GM19468 (cell line): ENCODE data around the gene STN1.

ENCODE experiments used
- ATAC-seq: cut with Tn5 transposase; IDR thresholded peaks from one replicate; pipeline ENCODE4 v1.9.1; 2021; ENCODE audit warnings: mild to moderate bottlenecking, moderate library complexity, moderate number of reproducible peaks; ENCODE audit not compliant: unreplicated experiment; ENCODE audit errors: extremely low read depth

STN1 gene, protein sequence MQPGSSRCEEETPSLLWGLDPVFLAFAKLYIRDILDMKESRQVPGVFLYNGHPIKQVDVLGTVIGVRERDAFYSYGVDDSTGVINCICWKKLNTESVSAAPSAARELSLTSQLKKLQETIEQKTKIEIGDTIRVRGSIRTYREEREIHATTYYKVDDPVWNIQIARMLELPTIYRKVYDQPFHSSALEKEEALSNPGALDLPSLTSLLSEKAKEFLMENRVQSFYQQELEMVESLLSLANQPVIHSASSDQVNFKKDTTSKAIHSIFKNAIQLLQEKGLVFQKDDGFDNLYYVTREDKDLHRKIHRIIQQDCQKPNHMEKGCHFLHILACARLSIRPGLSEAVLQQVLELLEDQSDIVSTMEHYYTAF

DNA sequence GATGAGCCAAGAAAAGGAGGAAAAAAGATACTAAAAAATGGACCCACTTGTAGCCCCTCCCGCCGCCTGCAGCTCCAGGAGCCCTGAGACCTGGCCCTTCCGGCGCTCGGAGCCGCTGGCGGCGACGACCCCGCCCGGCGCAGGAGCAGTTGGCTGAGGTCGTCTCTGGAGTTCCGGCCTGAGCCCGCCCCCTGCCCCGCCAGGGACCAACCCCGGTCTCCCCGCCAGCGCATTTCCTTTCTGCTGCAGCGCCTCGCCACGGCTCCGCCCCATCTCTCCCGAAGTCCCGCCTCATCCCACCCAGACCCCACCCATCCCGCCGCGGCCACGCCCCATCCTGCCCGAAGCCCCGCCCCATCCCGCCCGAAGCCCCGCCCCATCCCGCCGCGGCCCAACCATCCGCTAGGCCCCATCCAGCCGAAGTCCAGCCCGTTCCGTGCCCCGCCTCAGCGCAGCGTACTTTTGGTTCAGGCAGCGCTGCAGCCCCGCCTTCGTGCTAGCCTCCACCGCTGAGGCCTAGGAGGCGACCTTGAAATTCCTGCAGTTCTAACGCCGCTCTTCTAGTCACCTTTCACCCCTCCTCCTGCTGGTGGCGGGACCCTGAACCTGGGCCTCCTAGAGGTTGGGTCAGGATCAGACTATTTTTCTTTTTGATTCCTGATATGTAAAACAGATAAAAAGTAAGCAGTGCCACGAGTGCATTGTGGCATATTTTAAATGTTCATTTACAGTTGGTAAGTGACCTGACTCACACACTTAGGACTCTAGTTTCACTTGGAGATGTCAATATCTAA, at the start of gene STN1:
Gene STN1 (minus strand): TSS at position 132 of the 794 bp plus-strand sequence. CDS start 590 bp downstream, outside the sequence.
- peak; percentile 74 for ATAC-seq

GRCh38 chr10:103967448-103968071, 49.6 kb upstream of the STN1 start:
- ATAC-seq = no peak

- peak; percentile 78 for ATAC-seq
Measured at GRCh38 chr10:103966671-103967447, 48.9 kb upstream of the STN1 start, which contains the start of gene SLK. Gene SLK, plus strand, starts transcription at chr10:103967140. Its CDS starts 606 bp downstream, at chr10:103967746.

- no peak for ATAC-seq
Measured at GRCh38 chr10:103960103-103960502, 42.1 kb upstream of the STN1 start.

DNA sequence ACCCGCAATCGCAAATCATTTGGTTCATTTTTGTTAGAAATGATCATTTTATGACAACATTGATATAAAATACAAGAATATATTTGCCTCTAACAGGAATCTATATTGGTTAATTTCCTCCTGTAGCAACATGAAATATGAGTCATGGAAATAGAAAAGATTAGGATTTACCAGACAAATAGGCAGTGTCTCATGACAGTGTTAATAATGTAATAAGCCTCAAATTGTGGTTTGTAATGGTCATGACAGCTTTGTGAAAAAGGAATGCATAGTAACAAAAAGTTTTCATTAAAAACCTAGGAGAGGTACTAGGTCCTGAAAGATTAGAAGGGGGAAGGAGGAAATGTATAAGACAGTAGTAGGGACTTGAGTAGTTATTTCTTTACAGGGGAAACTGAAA, 41.0 kb upstream of the STN1 start:
- no peak for ATAC-seq

GRCh38 chr10:103954543-103954942, 36.6 kb upstream of the STN1 start:
- ATAC-seq = no peak

- no peak for ATAC-seq
Measured at GRCh38 chr10:103951942-103952341, 34.0 kb upstream of the STN1 start.

DNA sequence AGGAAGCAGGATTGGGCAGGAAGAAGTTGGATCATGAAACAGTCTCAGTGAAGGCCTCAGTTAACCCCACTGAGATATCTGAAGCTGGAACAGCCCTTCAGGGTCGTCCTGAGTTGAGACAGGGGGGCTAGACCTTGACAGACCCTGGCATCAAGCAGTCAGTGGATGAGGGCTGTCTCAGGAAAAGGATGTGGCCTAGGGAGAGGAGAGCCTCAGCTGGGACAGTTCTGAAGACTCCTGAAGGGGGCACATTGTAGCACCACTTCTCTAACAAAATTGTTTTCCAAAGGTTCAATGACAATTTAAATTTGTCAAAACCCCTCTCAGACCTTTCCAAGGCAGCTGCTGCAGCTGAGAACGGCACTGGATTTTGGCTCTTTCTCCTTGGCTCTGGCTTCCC, 33.2 kb upstream of the STN1 start:
- no peak for ATAC-seq

DNA sequence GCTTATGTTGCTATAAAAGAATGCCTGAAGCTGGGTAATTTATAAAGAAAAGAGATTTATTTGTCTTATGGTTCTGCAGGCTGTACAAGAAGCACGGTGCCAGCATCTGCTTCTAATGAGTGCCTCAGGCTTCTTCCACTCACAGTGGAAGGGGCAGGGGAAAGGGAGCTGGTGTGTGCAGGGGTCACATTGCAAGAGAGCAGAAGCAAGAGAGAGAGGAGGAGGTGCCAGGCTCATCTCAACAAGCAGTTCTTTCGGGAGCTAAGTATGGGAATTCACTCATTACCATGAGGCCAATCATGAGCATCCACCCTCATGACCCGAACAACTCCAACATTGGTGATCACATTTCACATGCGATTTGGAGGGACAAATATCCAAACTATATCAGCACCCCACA, 31.7 kb upstream of the STN1 start:
- no peak for ATAC-seq

DNA sequence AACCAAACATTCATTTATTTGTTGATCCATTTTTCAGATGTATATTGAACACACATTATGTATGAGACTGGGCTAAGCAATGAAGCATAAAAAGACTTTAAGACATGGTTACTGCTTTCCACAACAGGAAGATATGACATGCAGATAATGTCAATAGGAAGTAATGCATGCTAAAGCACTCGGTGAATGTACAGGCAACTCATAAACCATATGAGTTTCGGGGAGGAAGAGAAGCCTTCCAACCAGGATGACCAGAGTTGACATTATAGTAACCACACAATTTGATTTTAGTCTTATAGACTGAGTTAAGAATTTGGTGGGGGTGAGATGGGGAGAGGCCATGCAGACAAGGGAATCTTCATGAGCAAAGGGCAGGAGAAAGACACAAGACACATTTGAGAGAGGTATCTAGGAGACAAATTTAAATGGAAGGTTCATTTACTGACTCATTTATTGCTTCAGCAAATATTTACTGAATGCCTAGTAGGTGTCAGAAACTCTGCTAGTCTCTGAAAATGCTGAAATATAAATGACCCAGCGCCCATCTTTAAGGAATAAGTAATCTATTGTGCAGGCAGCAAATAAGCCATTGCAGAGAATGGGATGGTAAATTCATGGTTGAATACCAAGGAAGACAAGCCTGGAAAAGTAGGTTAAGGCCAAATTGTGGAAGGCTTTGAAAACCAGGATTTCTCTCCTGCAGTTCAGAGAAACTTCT, 30.0 kb upstream of the STN1 start:
- ATAC-seq = no peak

DNA sequence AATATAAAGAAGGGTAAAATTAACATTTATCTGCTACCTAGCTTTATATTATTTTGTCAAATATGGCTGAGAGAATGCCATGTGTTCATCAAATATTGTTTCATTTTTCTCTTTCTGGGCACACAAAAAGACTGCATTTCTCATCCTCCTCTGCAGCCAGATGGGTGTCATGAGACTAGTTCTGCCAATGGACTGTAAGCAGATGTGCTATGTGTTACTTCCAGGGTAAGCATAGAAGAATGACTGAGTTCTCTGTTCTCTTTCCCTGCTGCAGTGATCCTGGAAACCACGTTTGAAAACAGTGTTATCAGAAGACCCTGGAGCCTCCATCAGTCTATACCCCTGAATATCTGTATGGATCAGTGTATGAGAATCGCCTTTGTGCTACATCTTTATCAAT, 24.9 kb upstream of the STN1 start:
- ATAC-seq = no peak

GRCh38 chr10:103941801-103942200, 23.8 kb upstream of the STN1 start:
- ATAC-seq = no peak

DNA sequence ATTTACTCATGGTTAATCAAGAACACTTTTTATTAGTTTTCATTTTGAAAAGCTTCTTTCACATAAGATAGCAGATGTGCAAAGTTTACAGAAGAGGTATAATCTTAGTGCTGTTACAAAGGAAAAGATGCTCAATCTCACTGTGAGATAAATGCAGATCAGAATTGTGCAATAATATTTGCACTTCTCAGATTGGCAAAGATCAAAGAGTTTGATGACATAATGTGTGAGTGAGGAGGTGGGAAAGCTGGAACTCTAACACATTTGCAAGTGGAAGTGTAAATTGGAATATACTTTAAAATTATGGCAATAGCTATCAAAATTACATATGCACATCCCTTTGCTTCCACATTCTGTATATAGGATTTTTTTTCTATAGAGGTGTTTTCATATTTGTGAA, 21.5 kb upstream of the STN1 start:
- ATAC-seq = no peak

- no peak for ATAC-seq
Measured at GRCh38 chr10:103936022-103936421, 18.0 kb upstream of the STN1 start.

DNA sequence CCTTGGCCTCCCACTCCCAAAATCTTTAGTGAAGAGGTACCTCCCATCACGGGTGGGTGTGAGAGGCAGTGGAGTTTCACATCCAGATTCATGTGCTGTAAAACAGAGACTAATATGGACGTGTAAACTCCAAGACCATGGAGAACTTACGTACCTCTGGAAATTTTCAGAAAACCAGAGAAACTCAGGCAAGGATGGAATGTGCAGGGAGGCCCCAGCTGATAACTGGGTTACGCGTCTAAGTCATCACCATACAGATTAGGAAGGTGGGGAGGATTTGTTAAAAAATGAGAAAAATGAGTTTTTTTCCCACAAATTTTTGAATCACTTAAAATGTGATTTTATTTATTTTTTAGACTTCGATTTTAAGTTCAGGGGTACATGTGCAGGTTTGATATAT, 16.3 kb upstream of the STN1 start:
- no peak for ATAC-seq

DNA sequence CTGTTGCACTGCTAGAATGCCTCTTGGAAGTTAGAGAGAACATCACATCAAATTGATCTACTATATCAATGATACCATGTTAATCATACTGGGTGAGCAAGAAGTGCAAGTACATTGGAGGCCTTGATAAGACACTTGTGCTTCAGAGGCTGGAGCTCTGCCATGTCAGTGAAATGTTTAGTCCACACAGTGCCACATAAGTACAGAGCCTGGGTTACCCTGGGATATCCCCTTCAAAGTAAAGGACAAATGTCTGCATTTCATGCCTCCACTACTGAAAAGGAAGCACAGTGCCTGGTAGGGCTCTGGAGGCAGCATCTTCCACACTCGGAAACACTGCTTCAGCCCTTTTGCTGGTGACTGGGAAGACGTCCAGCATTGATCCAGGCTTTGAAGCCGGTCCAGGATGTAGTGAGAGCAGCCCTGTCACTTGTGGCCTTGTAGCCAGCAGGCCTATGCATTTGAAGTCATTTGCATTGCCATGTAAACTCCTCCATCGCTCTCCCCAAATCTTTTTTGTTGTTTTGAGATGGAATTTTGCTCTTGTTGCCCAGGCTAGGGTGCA, 15.7 kb upstream of the STN1 start:
- no peak for ATAC-seq

DNA sequence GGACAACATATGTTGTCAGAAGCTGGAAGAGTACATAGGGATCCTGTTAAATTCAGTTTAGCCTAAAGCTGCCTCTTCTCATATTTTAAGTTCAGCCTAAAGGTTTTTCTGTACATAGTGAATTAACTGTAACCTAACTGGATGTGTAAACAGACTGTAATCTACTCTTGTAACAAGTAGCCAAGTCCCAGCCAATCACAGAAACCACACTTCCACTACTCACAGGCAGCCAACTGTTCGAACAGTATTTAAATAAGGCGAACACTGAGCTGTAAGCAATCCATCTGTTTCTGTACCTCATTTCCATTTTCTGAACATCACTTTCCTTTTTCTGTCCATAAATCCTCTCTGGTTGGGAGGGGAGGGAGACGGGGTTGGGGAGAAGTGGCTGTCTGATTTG, 15.0 kb upstream of the STN1 start:
- no peak for ATAC-seq

DNA sequence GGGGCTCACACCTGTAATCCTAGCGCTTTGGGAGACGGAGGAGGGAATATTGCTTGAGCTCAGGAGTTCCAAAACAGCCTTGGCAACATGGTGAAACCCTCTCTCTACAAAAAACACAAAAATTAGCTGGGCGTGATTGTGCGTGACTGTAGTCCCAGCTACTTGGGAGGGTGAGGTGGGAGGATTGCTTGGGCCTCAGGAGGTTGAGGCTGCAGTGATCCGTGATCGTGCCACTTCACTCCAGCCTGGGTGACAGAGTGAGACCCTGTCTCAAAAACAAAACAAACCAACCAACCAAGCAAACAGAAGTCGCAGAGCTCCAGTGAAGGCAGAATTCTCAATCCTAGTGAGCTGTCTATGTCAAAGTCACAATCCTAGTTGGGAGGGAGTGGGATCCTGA, 14.3 kb upstream of the STN1 start:
- ATAC-seq = no peak

GRCh38 chr10:103931603-103932002, 13.6 kb upstream of the STN1 start:
- no peak for ATAC-seq
